Ishikawa (cell line): ENCODE data around the gene CERK.

Experiments
- CEBPB ChIP-seq: IDR thresholded peaks from 2 replicates; pipeline ENCODE4 v1.6.1; 2012
- CREB1 ChIP-seq: IDR thresholded peaks from 2 replicates; pipeline ENCODE4 v1.6.1; 2012; ENCODE audit warnings: low read depth
- EGR1 ChIP-seq: IDR thresholded peaks from 2 replicates; pipeline ENCODE4 v1.6.1; 2012
- EP300 ChIP-seq: IDR thresholded peaks from 2 replicates; pipeline ENCODE4 v1.6.1; 2012; ENCODE audit warnings: borderline replicate concordance
- FOXM1 ChIP-seq: IDR thresholded peaks from 2 replicates; pipeline ENCODE4 v1.6.1; 2012; ENCODE audit warnings: low read depth, borderline replicate concordance
- NFIC ChIP-seq: IDR thresholded peaks from 2 replicates; pipeline ENCODE4 v1.6.1; 2012
- RAD21 ChIP-seq: IDR thresholded peaks from 2 replicates; pipeline ENCODE4 v1.6.1; 2012; ENCODE audit warnings: low read depth
- TAF1 ChIP-seq: IDR thresholded peaks from 2 replicates; pipeline ENCODE4 v1.6.1; 2012; ENCODE audit warnings: low read depth, mild to moderate bottlenecking
- TCF12 ChIP-seq: IDR thresholded peaks from 2 replicates; pipeline ENCODE4 v1.6.1; 2012; ENCODE audit warnings: low read depth
- TEAD4 ChIP-seq: IDR thresholded peaks from 2 replicates; pipeline ENCODE4 v1.6.1; 2012
- YY1 ChIP-seq: IDR thresholded peaks from 2 replicates; pipeline ENCODE4 v1.6.1; 2012; ENCODE audit warnings: low read depth
- ZBTB7A ChIP-seq: IDR thresholded peaks from 2 replicates; pipeline ENCODE4 v1.6.1; 2012; ENCODE audit warnings: low read depth
- TF ChIP-seq, protein P1 (sequence below): IDR thresholded peaks from 2 replicates; pipeline ENCODE4 v1.6.1; 2012; ENCODE audit warnings: low read depth, mild to moderate bottlenecking
- TF ChIP-seq, protein P2 (sequence below): IDR thresholded peaks from 2 replicates; pipeline ENCODE4 v1.6.1; 2012
- TF ChIP-seq, protein P3 (sequence below): IDR thresholded peaks from 2 replicates; pipeline ENCODE4 v1.6.1; 2012

Gene CERK

DNA sequence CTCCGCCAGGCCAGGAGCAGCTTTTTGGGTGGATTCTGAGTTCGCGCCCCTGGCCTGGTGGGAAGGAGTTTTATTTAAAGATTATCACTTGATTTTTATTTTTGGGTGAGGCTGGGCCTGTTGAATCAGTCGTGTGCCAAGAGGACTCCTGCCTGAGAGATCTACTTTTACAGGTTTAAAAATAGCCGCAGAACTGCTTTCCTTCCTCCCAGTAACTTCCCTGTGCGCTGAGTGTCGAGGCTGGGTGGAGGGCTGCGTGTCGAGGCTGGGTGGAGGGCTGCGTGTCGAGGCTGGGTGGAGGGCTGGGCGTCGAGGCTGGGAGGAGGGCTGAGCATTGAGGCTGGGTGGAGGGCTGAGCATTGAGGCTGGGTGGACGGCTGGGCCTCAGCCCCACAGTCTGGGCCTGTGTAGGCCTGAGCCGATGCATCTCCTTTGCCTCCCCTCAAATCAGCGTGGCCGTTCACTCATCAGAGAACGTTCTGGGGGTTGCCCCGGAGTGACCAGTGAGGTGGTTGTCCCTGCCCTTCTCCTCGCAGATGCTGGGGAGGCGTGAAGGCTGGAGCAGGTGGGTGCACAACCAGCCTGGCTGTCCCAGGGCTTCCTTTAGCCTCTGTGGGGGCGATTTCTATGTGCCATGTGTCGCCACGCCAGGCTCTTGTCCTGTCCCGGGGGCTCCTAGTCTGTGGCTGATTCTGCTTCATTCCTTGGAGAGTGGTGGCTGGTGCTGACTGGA lies 87.8 kb downstream of the CERK start:
- TF ChIP-seq, protein P1, sequence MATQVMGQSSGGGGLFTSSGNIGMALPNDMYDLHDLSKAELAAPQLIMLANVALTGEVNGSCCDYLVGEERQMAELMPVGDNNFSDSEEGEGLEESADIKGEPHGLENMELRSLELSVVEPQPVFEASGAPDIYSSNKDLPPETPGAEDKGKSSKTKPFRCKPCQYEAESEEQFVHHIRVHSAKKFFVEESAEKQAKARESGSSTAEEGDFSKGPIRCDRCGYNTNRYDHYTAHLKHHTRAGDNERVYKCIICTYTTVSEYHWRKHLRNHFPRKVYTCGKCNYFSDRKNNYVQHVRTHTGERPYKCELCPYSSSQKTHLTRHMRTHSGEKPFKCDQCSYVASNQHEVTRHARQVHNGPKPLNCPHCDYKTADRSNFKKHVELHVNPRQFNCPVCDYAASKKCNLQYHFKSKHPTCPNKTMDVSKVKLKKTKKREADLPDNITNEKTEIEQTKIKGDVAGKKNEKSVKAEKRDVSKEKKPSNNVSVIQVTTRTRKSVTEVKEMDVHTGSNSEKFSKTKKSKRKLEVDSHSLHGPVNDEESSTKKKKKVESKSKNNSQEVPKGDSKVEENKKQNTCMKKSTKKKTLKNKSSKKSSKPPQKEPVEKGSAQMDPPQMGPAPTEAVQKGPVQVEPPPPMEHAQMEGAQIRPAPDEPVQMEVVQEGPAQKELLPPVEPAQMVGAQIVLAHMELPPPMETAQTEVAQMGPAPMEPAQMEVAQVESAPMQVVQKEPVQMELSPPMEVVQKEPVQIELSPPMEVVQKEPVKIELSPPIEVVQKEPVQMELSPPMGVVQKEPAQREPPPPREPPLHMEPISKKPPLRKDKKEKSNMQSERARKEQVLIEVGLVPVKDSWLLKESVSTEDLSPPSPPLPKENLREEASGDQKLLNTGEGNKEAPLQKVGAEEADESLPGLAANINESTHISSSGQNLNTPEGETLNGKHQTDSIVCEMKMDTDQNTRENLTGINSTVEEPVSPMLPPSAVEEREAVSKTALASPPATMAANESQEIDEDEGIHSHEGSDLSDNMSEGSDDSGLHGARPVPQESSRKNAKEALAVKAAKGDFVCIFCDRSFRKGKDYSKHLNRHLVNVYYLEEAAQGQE = no peak
- TF ChIP-seq YY1 = no peak
- TF ChIP-seq RAD21 = no peak
- TF ChIP-seq CEBPB = no peak

DNA sequence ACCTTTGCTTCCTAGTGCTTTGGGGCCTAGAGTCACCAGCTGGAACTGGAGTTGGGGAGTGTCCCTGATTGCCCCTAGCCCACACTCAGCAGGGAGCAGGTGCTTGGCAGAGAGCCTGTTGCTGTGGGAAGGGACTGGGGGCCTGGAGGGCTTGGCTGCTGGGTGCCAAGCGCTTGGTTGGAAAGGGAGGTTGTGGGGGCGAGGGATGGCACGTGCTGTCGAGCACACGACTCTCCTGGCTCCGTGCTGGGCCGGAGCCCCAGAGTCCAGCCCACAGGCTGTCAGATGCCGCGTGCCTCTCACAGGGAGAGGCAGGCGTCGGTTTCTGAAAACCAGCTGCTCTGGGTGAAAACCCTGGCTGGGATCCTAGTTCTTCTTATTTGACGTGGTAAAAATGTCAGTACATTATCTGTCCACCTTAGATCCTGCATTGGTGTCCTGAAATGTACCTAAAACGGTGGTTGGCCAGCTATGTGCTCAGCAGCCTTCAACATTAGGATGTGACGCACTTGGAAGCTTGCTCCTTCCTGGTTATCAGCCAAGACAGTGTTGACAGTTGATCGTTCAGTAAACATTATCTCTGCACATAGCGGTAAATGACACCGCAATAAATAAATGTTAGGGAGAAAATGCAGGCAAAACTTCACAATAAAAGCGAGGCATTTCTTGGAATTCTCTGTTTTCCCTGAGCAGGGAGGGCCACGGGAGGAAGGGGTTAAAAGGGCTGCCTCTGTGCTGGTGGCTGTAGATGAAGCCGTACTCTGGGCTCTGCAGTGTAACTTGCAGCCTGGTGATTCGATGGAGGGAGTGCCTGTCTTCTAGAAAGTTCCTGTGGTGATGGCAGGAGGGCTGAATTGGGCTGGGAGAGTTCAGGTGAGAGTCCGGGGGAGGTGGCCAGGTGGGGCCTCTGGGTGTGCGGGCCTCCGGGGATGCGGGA lies 88.6 kb downstream of the CERK start:
- TF ChIP-seq TEAD4 = no peak
- TF ChIP-seq YY1 = no peak
- TF ChIP-seq FOXM1 = no peak
- TF ChIP-seq TCF12 = no peak
- TF ChIP-seq EGR1 = no peak
- no peak for TF ChIP-seq ZBTB7A
- TF ChIP-seq, protein P2, sequence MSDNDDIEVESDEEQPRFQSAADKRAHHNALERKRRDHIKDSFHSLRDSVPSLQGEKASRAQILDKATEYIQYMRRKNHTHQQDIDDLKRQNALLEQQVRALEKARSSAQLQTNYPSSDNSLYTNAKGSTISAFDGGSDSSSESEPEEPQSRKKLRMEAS = no peak
- no peak for TF ChIP-seq CEBPB
- TF ChIP-seq CREB1 = no peak
- TF ChIP-seq EP300 = no peak
- TF ChIP-seq, protein P1 = no peak
- no peak for TF ChIP-seq NFIC
- no peak for TF ChIP-seq RAD21
- TF ChIP-seq, protein P3, sequence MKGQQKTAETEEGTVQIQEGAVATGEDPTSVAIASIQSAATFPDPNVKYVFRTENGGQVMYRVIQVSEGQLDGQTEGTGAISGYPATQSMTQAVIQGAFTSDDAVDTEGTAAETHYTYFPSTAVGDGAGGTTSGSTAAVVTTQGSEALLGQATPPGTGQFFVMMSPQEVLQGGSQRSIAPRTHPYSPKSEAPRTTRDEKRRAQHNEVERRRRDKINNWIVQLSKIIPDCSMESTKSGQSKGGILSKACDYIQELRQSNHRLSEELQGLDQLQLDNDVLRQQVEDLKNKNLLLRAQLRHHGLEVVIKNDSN = no peak
- TF ChIP-seq TAF1 = no peak

DNA sequence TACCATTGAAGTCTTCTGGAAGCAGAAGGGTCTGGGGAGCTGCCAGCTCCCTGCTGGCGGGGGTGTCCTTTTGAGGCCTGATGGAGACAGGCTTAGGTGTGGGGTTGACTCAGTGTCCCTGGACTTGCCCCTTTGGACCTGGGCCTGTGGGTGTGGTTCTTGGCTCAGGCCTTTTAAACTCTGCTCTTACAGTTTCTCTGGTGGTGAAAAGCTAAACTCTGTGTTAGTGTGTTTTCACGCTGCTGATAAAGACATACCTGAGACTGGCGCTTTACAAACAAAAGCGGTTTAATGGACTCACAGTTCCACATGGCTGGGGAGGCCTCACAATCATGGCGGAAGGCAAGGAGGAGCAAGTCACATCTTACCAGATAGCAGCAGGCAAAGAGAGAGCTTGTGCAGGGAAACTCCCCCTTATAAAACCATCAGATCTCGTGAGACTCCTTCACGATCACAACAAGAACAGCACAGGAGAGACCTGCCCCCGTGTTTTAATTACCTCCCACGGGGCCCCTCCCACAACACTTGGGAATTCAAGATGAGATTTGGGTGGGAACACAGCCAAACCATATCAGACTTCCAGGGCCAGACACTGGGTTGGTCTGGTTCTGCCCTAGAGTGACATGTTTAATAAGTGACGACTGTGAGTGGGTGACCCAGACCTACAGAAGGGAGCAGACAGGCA lies 91.4 kb downstream of the CERK start:
- TF ChIP-seq TEAD4 = no peak
- TF ChIP-seq CREB1 = no peak

DNA sequence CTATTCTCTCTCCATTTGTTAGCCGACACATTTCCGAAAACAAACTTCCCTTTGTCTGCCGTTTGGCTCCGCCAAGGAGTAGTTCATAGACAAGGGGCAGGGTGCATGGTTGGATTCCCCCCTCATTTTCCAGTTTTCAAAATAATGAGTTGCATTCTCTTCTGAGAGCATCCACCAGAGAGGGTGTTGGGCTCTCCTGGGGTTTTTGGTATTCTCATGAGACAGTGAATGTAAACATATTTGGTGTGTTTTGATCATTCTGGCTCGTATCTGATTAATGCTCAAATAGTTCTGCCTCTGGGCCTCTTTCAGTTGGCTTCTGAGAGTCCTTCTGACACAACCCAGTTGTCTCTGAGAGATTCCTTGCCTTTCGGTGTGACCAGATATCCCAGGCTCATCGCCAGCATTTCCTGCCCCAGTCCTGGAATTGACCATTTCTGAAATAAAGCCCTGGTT lies 96.2 kb downstream of the CERK start:
- TF ChIP-seq EP300 (no peak), FOXM1 (no peak), NFIC (no peak)

DNA sequence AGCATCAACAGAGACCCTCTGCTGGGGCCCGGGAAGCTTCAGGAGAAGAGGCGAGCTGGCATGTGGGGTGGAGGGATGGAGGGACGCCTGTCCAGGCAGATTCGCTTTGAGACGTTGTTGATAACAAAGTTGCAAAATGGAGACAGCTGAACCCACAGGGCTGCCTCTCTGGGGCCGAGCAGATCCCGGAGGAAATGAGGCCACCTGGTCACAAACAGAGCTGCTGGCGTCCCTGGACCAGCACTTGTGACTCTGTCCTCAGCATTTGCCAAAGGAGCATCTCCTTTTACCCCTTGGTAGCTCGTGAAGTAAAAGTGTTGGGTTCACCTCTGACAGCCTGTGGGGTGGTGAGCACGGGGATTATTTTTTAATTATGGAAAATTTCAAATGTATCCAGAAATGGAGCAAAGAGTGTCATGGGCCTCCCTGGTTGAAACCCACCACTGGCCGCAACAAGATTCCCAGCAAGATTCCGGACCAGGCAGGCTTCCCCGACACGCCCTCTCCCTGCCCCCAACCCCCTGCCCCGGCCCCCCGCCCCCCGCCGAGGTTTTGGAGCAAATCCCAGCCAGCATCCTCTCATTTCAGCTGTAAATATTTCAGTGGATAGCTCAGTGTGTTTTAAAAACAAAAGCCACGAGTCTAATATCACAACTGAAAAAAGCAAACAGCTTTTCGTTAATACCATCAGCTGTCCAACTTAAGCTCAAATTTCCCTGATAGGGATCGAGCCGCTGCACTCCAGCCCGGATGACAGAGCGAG lies 97.6 kb downstream of the CERK start:
- no peak for TF ChIP-seq CEBPB
- no peak for TF ChIP-seq TAF1
- TF ChIP-seq RAD21 = no peak
- TF ChIP-seq EGR1 = no peak

DNA sequence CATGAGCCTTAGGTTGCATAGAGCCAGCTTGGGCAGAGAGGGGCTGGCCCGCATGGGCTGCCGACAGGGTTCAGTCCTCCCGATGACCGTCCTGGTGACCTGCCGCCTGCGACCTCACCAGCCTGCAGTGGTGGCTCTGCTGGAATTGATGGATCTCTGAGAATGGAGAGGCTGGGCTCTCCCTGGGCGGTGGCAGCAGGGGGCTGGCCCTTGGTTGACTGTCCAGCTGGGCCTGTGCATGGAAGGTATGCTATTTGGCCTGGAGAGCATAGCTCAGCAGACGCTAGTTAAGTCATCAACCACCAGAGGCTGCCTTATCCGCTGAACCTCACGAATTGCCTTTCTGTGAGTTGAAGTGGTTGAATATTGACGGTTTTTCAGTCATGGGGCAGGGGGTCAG lies 98.2 kb downstream of the CERK start:
- TF ChIP-seq FOXM1 (no peak), NFIC (no peak), TCF12 (no peak), CREB1 (no peak), TAF1 (no peak), EP300 (no peak), EGR1 (no peak), ZBTB7A (no peak), RAD21 (no peak)
- TF ChIP-seq, protein P3 = no peak
- TF ChIP-seq, protein P1 = no peak
- TF ChIP-seq, protein P2 = no peak
